GM18868 (cell line): ENCODE data around the gene OCA2.
"Not testable (repeated sequence)": the region's sequence is repeated elsewhere in the genome, so short reads cannot be mapped to it uniquely, and the experiment has no call there.

Experiments
- ATAC-seq: cut with Tn5 transposase; IDR thresholded peaks from one replicate; pipeline ENCODE4 v1.9.1; 2021; ENCODE audit warnings: mild to moderate bottlenecking, moderate library complexity; ENCODE audit not compliant: unreplicated experiment

The OCA2 gene

GRCh38 chr15:27958911-27959578 is 140.1 kb downstream of the OCA2 start:
- no peak for ATAC-seq

GRCh38 chr15:27956285-27956684 is 142.8 kb downstream of the OCA2 start:
- ATAC-seq: no peak

- ATAC-seq: no peak
Measured at GRCh38 chr15:27955087-27955486, 144.0 kb downstream of the OCA2 start.

GRCh38 chr15:27952593-27952992 is 146.5 kb downstream of the OCA2 start:
- ATAC-seq: not testable (repeated sequence)

DNA sequence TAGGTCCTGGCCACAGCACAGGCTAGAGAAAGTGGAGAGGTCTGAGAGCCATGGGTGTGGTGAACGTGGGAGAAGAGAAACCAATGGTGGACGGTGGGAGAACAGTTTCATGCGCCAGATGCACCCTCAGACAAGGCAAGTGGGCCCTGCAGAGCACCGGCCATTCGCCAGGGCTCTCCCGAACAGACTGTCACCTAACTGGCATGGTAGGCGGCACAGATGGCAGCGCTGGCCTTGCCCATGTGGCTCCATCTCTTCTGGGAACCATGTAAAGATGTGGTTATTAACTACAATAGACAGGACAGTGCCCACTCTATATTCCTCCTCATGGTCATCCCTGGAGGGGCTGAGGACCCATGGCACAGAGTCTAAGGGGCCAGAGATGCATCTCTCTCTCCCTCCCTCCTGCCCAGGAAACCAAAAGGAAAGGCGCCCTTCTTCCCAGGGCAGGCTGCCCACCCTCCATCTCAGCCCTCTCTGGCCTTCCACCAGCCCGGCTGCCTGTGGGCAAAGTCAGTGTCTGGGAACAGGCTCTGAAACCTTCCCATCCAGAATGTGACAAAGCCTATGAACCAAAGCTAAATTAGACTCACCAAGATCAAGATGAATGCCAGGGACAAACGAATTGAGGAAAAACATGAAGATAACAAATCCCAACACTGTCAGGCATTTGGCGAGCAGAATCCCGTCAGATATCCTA is 147.8 kb downstream of the OCA2 start:
- ATAC-seq: no peak

DNA sequence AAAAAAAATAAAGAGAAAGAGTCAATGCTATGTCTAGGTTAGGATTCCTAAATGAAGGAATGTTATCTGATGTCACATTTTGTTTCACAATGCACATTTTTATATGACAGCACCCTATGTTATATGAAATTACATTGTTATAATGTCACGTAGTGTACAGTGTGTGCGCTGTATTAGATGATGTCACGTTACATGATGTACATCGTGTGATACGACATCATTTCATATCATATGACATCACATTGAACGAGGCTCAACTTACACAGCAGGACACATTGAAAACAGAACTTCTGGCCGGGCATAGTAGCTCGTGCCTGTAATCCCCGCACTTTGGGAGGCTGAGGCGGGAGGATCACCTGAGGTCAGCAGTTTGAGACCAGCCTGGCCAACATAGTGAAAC is 150.0 kb downstream of the OCA2 start:
- no peak for ATAC-seq

GRCh38 chr15:27939246-27939645 is 159.9 kb downstream of the OCA2 start:
- no peak for ATAC-seq

- ATAC-seq: no peak
Measured at GRCh38 chr15:27937851-27938250, 161.3 kb downstream of the OCA2 start.

- ATAC-seq: no peak
Measured at GRCh38 chr15:27936164-27936563, 163.0 kb downstream of the OCA2 start.

DNA sequence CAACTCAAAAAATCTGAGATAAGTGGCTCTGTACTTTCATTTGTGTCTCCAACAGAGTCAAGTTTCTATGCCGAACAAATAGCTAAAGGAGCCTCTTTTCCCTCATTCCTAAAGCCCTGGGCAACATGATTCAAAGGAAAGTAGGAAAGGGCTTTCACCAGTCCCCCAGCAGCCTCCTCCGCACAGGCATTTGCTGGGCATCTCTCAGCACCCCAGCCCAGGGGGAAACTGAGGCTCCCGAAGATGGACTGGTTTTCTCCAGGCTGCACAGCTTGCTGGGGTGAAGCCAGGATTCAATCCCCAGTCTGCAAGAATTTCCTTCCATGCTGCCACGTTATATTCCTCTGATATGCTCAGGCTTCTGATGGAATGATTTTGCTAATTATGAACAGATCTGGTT is 163.8 kb downstream of the OCA2 start:
- no peak for ATAC-seq

GRCh38 chr15:27934782-27935181 is 164.3 kb downstream of the OCA2 start:
- no peak for ATAC-seq

- ATAC-seq: no peak
Measured at GRCh38 chr15:27933562-27933961, 165.6 kb downstream of the OCA2 start.

DNA sequence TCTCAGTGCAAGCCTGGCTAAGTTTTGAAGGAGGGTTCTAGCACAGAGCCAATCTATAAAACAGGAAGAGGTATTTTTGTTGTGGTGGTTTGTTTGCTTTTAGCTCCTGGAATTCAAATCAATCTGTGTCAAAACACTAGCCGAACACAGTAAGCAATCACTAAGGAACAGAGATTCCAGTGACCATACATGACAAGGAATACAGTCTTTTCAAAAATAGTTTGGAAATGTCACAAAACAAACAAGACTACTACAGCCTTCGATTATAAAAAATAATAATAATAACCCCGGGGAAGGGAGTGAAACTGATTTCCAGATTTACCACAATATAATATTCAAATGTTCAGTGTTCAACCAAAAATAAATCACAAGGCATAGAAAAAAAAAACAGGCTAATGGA is 166.5 kb downstream of the OCA2 start:
- ATAC-seq: no peak

GRCh38 chr15:27928386-27928785 is 170.7 kb downstream of the OCA2 start:
- no peak for ATAC-seq

- ATAC-seq: no peak
Measured at GRCh38 chr15:27912283-27912682, 186.8 kb downstream of the OCA2 start.

DNA sequence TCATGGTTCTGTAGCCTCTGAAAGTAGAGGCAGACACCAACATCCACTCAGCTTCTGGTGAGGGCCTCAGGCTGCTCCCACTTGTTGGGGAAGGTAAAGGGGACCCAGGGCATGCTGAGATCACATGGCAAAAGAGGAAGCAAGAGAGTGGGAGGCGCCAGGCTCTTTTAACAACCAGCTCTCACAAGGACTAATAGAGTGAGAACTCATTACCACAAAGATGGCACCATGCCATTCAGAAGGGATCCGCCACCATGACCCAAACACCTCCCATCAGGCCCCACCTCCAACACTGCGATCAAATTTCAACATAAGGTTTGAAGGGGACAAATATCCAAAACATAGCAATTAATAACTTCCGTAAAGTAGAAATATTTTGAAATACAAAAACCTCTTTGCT is 192.3 kb downstream of the OCA2 start:
- no peak for ATAC-seq

GRCh38 chr15:27903405-27903804 is 195.7 kb downstream of the OCA2 start:
- no peak for ATAC-seq

- ATAC-seq: no peak
Measured at GRCh38 chr15:27902680-27903385, 196.3 kb downstream of the OCA2 start.

GRCh38 chr15:27899583-27900285 is 199.4 kb downstream of the OCA2 start:
- no peak for ATAC-seq

- no peak for ATAC-seq
Measured at GRCh38 chr15:27897481-27897880, 201.6 kb downstream of the OCA2 start.

GRCh38 chr15:27894645-27895044 is 204.5 kb downstream of the OCA2 start:
- no peak for ATAC-seq
